ENCODE measurements around the gene COQ9.

- no peak for TF ChIP-seq CTCF (conservative IDR thresholded peaks at IDR 0.05 in 1 of 2, IDR thresholded peaks at IDR 0.05 in 1 of 2; ENCODE audit: low read depth in 1 of 2, low read length in 2 of 2)
- no peak for TF ChIP-seq EZH2 (IDR thresholded peaks at IDR 0.05; ENCODE audit: low read length, missing control alignments)
Measured at GRCh38 chr16:57483725-57484514, 36.6 kb downstream of the COQ9 start.

Data from fibroblast of lung (primary cell).